NCI-H524 treated with DMSO at 0.1 percent for 48 hours (cell line): ENCODE results near the gene STK24.

ENCODE experiments used
- DNase-seq: peaks from one replicate; lab custom pipeline; 2025; lab: John Stamatoyannopoulos, UW

STK24 gene

GRCh38 chr13:98473788-98474144 lies 103.1 kb downstream of the STK24 start:
- DNase-seq = no peak

GRCh38 chr13:98473135-98473787 lies 103.6 kb downstream of the STK24 start:
- DNase-seq = no peak

DNA sequence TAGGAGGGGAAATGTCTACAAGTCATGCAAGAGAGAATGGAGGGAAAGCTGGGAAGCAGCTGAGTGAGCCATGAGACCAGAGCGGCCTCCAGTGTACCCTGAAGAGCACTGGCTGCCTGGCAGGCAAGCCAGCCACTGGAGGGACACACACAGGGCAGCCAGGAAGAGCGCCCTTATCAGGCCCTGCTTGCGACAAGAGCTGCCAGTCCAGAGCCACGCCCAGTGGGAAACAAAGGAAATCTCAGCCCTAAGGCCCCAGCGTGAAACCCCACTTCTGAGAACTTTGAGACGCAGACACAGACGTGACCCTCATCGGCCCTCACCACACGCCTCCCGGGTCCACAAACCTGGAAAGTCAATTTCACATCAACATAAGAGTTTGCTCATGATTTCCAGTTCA lies 105.0 kb downstream of the STK24 start:
- DNase-seq = no peak

DNA sequence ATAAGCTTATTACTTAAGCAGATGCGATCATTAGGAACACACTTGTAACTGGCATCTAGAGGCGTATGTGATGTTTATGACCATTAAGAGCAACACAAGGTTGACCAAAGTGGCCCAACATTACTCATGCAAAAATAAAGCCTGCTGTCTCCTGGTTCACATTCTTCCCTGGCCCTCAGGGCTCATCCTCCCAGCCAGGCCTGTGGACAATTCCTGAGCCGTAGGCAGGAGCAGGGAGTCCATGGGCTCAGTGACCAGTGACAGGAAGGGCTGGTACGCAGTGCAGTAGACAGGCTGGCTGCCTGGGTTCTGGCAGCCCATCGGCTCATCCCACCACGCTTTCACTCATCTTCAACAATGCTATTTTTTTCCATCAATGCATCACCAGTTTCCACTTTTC lies 106.0 kb downstream of the STK24 start:
- DNase-seq = no peak

DNA sequence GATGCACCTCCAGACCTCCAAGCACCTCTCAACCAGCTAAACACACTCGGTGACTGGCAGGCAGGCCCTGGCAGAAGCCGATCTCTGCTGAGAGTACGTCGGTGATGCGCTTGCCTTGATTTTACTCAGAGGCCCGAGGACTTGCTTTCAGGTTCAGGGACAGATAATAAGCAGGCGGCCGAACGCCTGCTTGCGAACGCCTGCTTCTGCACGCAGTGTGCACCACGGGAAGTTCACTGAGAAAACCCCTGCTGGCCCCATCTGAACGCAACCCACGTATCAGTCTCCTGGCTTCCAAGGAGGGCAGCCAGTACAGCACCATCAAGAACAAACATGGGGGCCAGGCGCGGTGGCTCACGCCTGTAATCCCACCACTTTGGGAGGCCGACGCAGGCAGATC lies 108.0 kb downstream of the STK24 start:
- DNase-seq = no peak

GRCh38 chr13:98468361-98468760 lies 108.5 kb downstream of the STK24 start:
- DNase-seq = no peak

- no peak for DNase-seq
Observed at GRCh38 chr13:98467263-98467985, 109.5 kb downstream of the STK24 start.

GRCh38 chr13:98466634-98467236 lies 110.2 kb downstream of the STK24 start:
- DNase-seq = no peak

DNA sequence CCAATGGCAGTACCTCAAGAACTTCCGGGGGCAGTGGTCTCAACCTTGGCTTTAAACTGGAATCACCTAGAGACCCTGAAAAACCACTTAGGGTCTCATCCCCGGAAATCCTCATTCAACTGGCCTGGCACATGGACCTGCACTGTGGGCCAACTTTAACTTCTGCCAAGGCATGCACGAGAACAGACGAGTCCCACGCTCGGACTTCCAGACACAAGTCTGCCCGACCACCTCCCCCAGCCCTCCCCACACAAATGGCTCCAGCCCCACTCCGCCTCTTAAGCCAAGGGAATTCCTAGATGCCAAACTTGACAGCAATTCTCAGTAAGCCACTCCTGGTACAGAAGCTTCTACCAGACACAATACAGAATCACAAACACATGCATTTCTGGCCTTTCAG lies 114.0 kb downstream of the STK24 start:
- DNase-seq = no peak

DNA sequence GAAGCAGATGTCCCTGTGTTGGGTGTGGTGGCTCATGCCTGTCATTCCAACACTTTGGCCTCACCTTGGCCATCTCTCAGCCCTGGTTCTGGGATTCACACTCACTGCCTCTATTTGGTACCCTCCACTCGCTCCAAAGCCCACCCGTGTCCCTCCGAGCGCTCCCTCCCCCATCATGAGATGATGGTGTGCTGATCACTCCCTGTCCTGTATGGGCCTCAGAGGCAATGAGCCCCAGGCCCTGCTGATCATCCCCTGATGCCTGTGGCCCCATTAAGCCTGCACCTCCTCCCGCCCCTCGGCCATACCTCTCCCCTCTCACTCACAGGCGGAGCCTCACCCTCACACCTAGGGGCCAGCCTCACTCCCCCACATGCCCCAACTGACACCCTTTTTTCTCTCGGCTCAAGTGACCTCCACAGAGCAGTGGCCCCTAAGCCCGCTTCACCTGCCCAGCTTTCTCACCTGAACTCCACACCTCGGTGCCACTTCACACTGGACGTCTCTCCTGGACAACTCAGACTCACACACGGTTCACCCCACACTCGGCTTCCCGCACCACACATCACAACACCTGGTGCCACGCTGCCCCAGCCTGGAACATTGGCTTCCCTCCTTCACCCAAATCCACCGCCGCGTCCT lies 114.5 kb downstream of the STK24 start:
- DNase-seq = no peak

- DNase-seq = peak; percentile 40
Observed at GRCh38 chr13:98461486-98462240, 115.2 kb downstream of the STK24 start.

DNA sequence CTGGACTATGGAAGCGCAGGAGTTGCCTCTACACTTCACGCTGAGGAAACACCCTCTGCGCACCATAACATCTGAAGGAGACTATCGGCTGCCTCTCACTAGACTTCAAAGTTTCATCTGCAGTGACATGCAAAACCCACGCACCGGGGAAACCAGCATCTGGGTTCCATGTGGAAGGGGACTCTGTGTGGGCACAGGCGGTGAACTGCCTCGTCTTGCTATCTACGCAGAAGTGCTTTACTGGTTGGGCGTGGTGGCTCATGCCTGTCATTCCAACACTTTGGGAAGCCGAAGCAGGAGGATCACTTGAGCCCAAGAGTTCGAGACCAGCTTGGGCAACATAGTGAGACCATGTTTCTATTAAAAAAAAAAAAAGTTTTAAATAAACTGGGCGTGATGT lies 116.4 kb downstream of the STK24 start:
- DNase-seq = no peak

GRCh38 chr13:98459721-98460370 lies 117.1 kb downstream of the STK24 start:
- no peak for DNase-seq

- no peak for DNase-seq
Observed at GRCh38 chr13:98459171-98459681, 117.7 kb downstream of the STK24 start.

GRCh38 chr13:98458431-98458830 lies 118.5 kb downstream of the STK24 start:
- DNase-seq = no peak

DNA sequence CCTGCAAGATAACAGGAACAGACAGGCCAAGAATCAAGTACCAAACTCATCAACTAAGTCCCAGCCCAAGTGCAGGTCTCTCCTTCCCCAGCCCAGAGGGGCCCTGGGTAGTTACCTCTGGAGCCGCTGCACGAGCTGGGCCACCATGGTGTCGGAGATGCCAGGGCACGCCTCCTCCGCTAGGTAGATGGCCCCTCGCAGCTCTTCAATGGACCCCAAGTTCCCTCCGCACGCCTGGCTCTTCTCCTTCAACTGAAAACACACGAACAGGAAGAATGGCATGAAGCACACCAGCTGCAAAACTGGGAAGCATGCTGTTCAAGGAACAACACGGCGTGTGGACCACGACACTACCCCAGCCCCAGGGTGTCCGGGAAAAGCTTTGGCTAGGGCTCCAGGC lies 119.9 kb downstream of the STK24 start:
- no peak for DNase-seq

DNA sequence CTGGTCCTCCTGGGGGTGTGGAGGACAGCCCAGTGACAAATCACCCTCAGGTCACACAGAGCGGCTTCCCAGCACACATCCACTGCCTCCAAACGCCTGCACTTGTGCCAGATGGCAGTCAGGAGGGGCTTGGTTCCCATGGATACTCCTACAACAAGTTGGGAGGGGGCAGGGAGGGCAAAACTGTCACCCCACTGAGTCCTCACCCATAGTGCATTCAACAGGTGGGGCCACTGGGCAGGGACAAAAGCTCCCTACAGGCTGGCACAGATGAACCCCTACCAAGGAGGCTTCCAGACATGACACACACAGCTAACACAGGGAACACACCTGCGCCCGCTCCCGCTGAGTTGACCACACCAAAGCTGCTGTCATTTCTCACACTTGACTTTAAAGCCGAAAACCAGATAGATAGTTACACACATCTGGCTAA lies 120.5 kb downstream of the STK24 start:
- DNase-seq = no peak

GRCh38 chr13:98454389-98454881 lies 122.5 kb downstream of the STK24 start:
- no peak for DNase-seq

GRCh38 chr13:98452851-98453843 lies 123.8 kb downstream of the STK24 start:
- DNase-seq = no peak
